ENCODE data around the gene ISM1. TPM values are rescaled to one million over a fixed set of nuclear protein-coding genes. Genes with fewer than 3 reads are reported as not detected.

The ISM1 gene
- total and polyA plus RNA-seq, 12 donors, result 0.54 to 1.7 (median 1.0) TPM

- no peak for TF ChIP-seq CTCF (IDR thresholded peaks at IDR 0.05)
- intact Hi-C loops (cut with DNase I), result no loop called here
Observed at GRCh38 chr20:13286607-13287006, 65.5 kb downstream of the ISM1 start.

GRCh38 chr20:13288357-13288756 is 67.3 kb downstream of the ISM1 start:
- H3K4me3 ChIP-seq, result no peak overlapping the region
- 93% methylated on average over 12 of the region's 12 CpGs for WGBS, 2 donors
- DNase-seq (no peak), ATAC-seq (no peak)
- intact Hi-C loops (cut with DNase I), result no loop called here
- no peak for TF ChIP-seq CTCF (IDR thresholded peaks at IDR 0.05)
- H3K27ac ChIP-seq, result no peak overlapping the region
- no peaks in the 10 kb centered on the region for H3K4me1 ChIP-seq
- no peaks in the 10 kb centered on the region for H3K9me3 ChIP-seq
- H3K36me3 ChIP-seq, result peaks cover 0 to 5% (median 0%) of the 10 kb centered on the region in 9 donors
- H3K27me3 ChIP-seq, result no peaks in the 10 kb centered on the region

More at GRCh38 chr20:13286607-13287006, 65.5 kb downstream of the ISM1 start:
- Histone ChIP-seq H3K36me3 (peaks cover 0 to 5% (median 0%) of the 10 kb centered on the region in 9 donors), H3K27ac (no peak overlapping the region), H3K27me3 (no peaks in the 10 kb centered on the region), H3K9me3 (no peaks in the 10 kb centered on the region), H3K4me3 (no peak overlapping the region), H3K4me1 (no peaks in the 10 kb centered on the region)
- ATAC-seq (no peak), DNase-seq (no peak)
- 92 to 93% methylated on average over 7 of the region's 7 CpGs for WGBS, 2 donors

GRCh38 chr20:13289031-13289430 is 68.0 kb downstream of the ISM1 start:
- intact Hi-C loops (cut with DNase I), result no loop called here
- H3K36me3 ChIP-seq, result peaks cover 0 to 5% (median 0%) of the 10 kb centered on the region in 9 donors
- H3K4me1 ChIP-seq, result no peaks in the 10 kb centered on the region
- ATAC-seq (no peak), DNase-seq (no peak)
- 94 to 96% methylated on average over 6 of the region's 6 CpGs for WGBS, 2 donors
- no peak overlapping the region for H3K27ac ChIP-seq
- no peaks in the 10 kb centered on the region for H3K9me3 ChIP-seq
- H3K4me3 ChIP-seq, result no peak overlapping the region
- TF ChIP-seq CTCF (IDR thresholded peaks at IDR 0.05), result no peak
- no peaks in the 10 kb centered on the region for H3K27me3 ChIP-seq

GRCh38 chr20:13290724-13291123 is 69.7 kb downstream of the ISM1 start:
- Histone ChIP-seq H3K36me3 (peaks cover 0 to 5% (median 0%) of the 10 kb centered on the region in 9 donors), H3K27me3 (no peaks in the 10 kb centered on the region), H3K4me3 (no peak overlapping the region), H3K9me3 (no peaks in the 10 kb centered on the region), H3K4me1 (no peaks in the 10 kb centered on the region), H3K27ac (no peak overlapping the region)
- no peak for TF ChIP-seq CTCF (IDR thresholded peaks at IDR 0.05)
- 94 to 99% methylated on average over 2 of the region's 2 CpGs for WGBS, 2 donors
- ATAC-seq (no peak), DNase-seq (no peak)
- intact Hi-C loops (cut with DNase I), result loop anchor here in 1 of 10 donors (10.0 kb wide), 1 partner anchor 64 kb away; no protein-coding TSS in a partner anchor
